IMR-90 (cell line): ENCODE measurements around the gene FRAS1. TPM values are rescaled to one million over a fixed set of nuclear protein-coding genes. Genes with fewer than 3 reads are reported as not detected.

Experiments used
- ATAC-seq: fragments of 200-7000 bp; cut with Tn5 transposase; 2 replicates; pipeline ENCODE4 v1.9.1; 2020; ENCODE audit warnings: low read depth, mild to moderate bottlenecking, moderate library complexity
- BruUV-seq: library from RNA; stranded (reverse); fragments of 400-500 nt; replicated peaks from 2 replicates; lab custom pipeline; 2021; lab: Mats Ljungman, UMichigan
- CTCF ChIA-PET: fragments of 300-600 bp; formaldehyde crosslinking; extraction: SDS; loops from one replicate; lab custom pipeline; 2021; ENCODE audit warnings: antibody characterized with exemption; lab: Yijun Ruan, JAX
- POLR2A ChIA-PET: fragments of 300-600 bp; sonication (Branson Sonifier 250); formaldehyde crosslinking; loops from one replicate; lab custom pipeline; 2022; ENCODE audit warnings: antibody characterized with exemption; ENCODE audit not compliant: unreplicated experiment; lab: Charles Lee
- DNase-seq: peaks from one replicate; pipeline ENCODE4 v3.0.0; 2013
- H2AFZ ChIP-seq: replicated peaks from 2 replicates; pipeline ENCODE3; 2013; ENCODE audit warnings: low read length, mild to moderate bottlenecking; ENCODE audit not compliant: poor library complexity
- H2AK5ac ChIP-seq: 2 replicates; pipeline ENCODE4 v1.6.1; 2013; ENCODE audit warnings: low read depth, low read length, inconsistent platforms
- H2AK9ac ChIP-seq: replicated peaks from 2 replicates; pipeline ENCODE3; 2013; ENCODE audit warnings: mild to moderate bottlenecking, low read depth, low read length, moderate library complexity; ENCODE audit not compliant: poor library complexity
- H2BK120ac ChIP-seq: 2 replicates; pipeline ENCODE4 v1.6.1; 2013; ENCODE audit warnings: low read depth, low read length, inconsistent platforms
- H2BK15ac ChIP-seq: 3 replicates; pipeline ENCODE4 v1.6.1; 2013; ENCODE audit warnings: low read depth, low read length, inconsistent platforms
- H2BK20ac ChIP-seq: 2 replicates; pipeline ENCODE4 v1.6.1; 2013; ENCODE audit warnings: low read depth, mild to moderate bottlenecking, inconsistent platforms, low read length, moderate library complexity
- H2BK5ac ChIP-seq: 2 replicates; pipeline ENCODE4 v1.6.1; 2013; ENCODE audit warnings: mild to moderate bottlenecking, low read depth, low read length, inconsistent platforms; ENCODE audit not compliant: poor library complexity, severe bottlenecking
- H3K14ac ChIP-seq: replicated peaks from 2 replicates; pipeline ENCODE4 v1.6.1; 2013; ENCODE audit warnings: low read depth, low read length, inconsistent platforms
- H3K18ac ChIP-seq: 2 replicates; pipeline ENCODE4 v1.6.1; 2013; ENCODE audit warnings: low read depth, low read length, control low read depth
- H3K23ac ChIP-seq: 2 replicates; pipeline ENCODE4 v1.6.1; 2013; ENCODE audit warnings: low read depth, low read length, inconsistent platforms
- H3K27ac ChIP-seq: 2 replicates; pipeline ENCODE4 v1.5.1; 2013; ENCODE audit warnings: mild to moderate bottlenecking, control low read depth, low read length; ENCODE audit not compliant: insufficient read depth
- H3K27me3 ChIP-seq: 2 replicates; pipeline ENCODE4 v1.6.1; 2013; ENCODE audit warnings: low read length; ENCODE audit not compliant: control insufficient read depth, insufficient read depth
- H3K36me3 ChIP-seq: 2 replicates; pipeline ENCODE4 v1.6.1; 2013; ENCODE audit warnings: low read length, mixed read lengths; ENCODE audit not compliant: control insufficient read depth, insufficient read depth
- H3K4ac ChIP-seq: 2 replicates; pipeline ENCODE4 v1.6.1; 2013; ENCODE audit warnings: low read depth, low read length, inconsistent platforms
- H3K4me1 ChIP-seq: 2 replicates; pipeline ENCODE4 v1.6.1; 2013; ENCODE audit warnings: low read length, mixed read lengths; ENCODE audit not compliant: control insufficient read depth, insufficient read depth
- H3K4me2 ChIP-seq: 2 replicates; pipeline ENCODE4 v1.6.1; 2013; ENCODE audit warnings: low read depth, mild to moderate bottlenecking, control low read depth, low read length, moderate library complexity
- H3K4me3 ChIP-seq: 2 replicates; pipeline ENCODE4 v1.5.1; 2013; ENCODE audit warnings: low read depth, mild to moderate bottlenecking, control low read depth, low read length, moderate library complexity; ENCODE audit not compliant: insufficient read depth
- H3K56ac ChIP-seq: 2 replicates; pipeline ENCODE4 v1.6.1; 2013; ENCODE audit warnings: low read length, inconsistent platforms; ENCODE audit not compliant: insufficient read depth; ENCODE audit errors: extremely low read depth
- H3K79me1 ChIP-seq, 2 experiments: 2 replicates each; pipeline ENCODE4 v1.6.1; 2013; ENCODE audit warnings: low read length in 2 of 2, inconsistent platforms in 1 of 2, low read depth in 1 of 2
- H3K9ac ChIP-seq: 2 replicates; pipeline ENCODE4 v1.6.1; 2013; ENCODE audit warnings: low read depth, low read length, control low read depth
- H3K9me1 ChIP-seq: 2 replicates; pipeline ENCODE4 v1.6.1; 2013; ENCODE audit warnings: low read length, inconsistent platforms; ENCODE audit not compliant: insufficient read depth
- H3K9me3 ChIP-seq: 2 replicates; pipeline ENCODE4 v1.6.1; 2013; ENCODE audit warnings: low read length; ENCODE audit not compliant: control insufficient read depth, insufficient read depth
- H4K20me1 ChIP-seq: 2 replicates; pipeline ENCODE4 v1.6.1; 2013; ENCODE audit warnings: low read length, inconsistent platforms; ENCODE audit not compliant: insufficient read depth
- H4K5ac ChIP-seq: 2 replicates; pipeline ENCODE4 v1.6.1; 2013; ENCODE audit warnings: mild to moderate bottlenecking, low read depth, low read length, control low read depth
- H4K8ac ChIP-seq, 2 experiments: 2 replicates each; pipeline ENCODE4 v1.6.1; 2013; ENCODE audit warnings: low read depth in 2 of 2, low read length in 2 of 2, control low read depth in 1 of 2, inconsistent platforms in 1 of 2
- H4K91ac ChIP-seq: 2 replicates; pipeline ENCODE4 v1.6.1; 2013; ENCODE audit warnings: low read depth, low read length, inconsistent platforms; ENCODE audit not compliant: insufficient read depth
- BHLHE40 ChIP-seq: fragments of 150-350 bp; IDR thresholded peaks from 2 replicates; pipeline ENCODE4 v1.6.1; 2016; ENCODE audit warnings: mild to moderate bottlenecking, low read depth, low read length
- CEBPB ChIP-seq: IDR thresholded peaks from 2 replicates; pipeline ENCODE4 v1.6.1; 2012; ENCODE audit warnings: low read depth, low read length, improper control_type of control experiment
- FOS ChIP-seq: fragments of 150-350 bp; IDR thresholded peaks from 2 replicates; pipeline ENCODE4 v1.6.1; 2016; ENCODE audit warnings: low read depth, low read length
- MAFK ChIP-seq: IDR thresholded peaks from 2 replicates; pipeline ENCODE4 v1.6.1; 2012; ENCODE audit warnings: low read depth, low read length, improper control_type of control experiment
- MAZ ChIP-seq: IDR thresholded peaks from 2 replicates; pipeline ENCODE4 v1.6.1; 2012; ENCODE audit warnings: low read depth, mild to moderate bottlenecking, low read length, improper control_type of control experiment, moderate library complexity, borderline replicate concordance
- MXI1 ChIP-seq: IDR thresholded peaks from 2 replicates; pipeline ENCODE4 v1.6.1; 2012; ENCODE audit warnings: low read depth, mild to moderate bottlenecking, low read length, moderate library complexity, borderline replicate concordance
- NFE2L2 ChIP-seq: fragments of 150-350 bp; IDR thresholded peaks from 2 replicates; pipeline ENCODE4 v1.6.1; 2016; ENCODE audit warnings: low read depth, mild to moderate bottlenecking, low read length
- WGBS, 2 experiments: methylation state at CpG; one replicate each; pipeline versions ENCODE4 v1.1.5 to v1.1.7; 2013; ENCODE audit warnings: missing lambda C conversion rate in 2 of 2; ENCODE audit not compliant: insufficient read length in 1 of 2; ENCODE audit errors: extremely low coverage in 2 of 2; 5-methylcytosine and 5-hydroxymethylcytosine counted together
- dilution Hi-C: fragments of 300-500 bp; cut with HindIII; formaldehyde crosslinking; loops from one replicate; pipeline ENCODE4 v1.14.3; 2018; ENCODE audit warnings: low sequenced_read_pairs; ENCODE audit not compliant: unreplicated experiment
- in situ Hi-C: fragments of 300-500 bp; cut with MboI; formaldehyde crosslinking; loops from 3 replicates; pipeline ENCODE4 v1.14.3; 2019; ENCODE audit warnings: low sequenced_read_pairs, inconsistent platforms, mixed read lengths
- intact Hi-C: fragments of 100-400 bp; cut with micrococcal nuclease; formaldehyde crosslinking; loops from 2 replicates; pipeline ENCODE4 v1.10.0; 2022
- polyA plus RNA-seq, 3 experiments: library from polyadenylated mRNA; depleted of rRNA; stranded (reverse); fragments of >200 nt; gene quantifications; 2 replicates each; pipeline ENCODE4 v1.2.3, GENCODE V29; 2012; ENCODE audit warnings: low replicate concordance in 1 of 3
- total RNA-seq: library from RNA; depleted of rRNA; stranded (reverse); fragments of >200 nt; gene quantifications from 2 replicates; pipeline ENCODE4 v1.2.3, GENCODE V29; 2012
- TF ChIP-seq, protein P1 (sequence below): fragments of 150-350 bp; IDR thresholded peaks from 2 replicates; pipeline ENCODE4 v1.6.1; 2016; ENCODE audit warnings: low read depth, mild to moderate bottlenecking, low read length, moderate library complexity, borderline replicate concordance
- TF ChIP-seq, protein P2 (sequence below): fragments of 150-350 bp; IDR thresholded peaks from 2 replicates; pipeline ENCODE4 v1.6.1; 2017; ENCODE audit warnings: mild to moderate bottlenecking, antibody characterized with exemption, low read length, low read depth

Gene FRAS1
- total and polyA plus RNA-seq, 2 of the 4 experiments (the other 2 are of a cell fraction): under 0.01 to 0.03 TPM

DNA sequence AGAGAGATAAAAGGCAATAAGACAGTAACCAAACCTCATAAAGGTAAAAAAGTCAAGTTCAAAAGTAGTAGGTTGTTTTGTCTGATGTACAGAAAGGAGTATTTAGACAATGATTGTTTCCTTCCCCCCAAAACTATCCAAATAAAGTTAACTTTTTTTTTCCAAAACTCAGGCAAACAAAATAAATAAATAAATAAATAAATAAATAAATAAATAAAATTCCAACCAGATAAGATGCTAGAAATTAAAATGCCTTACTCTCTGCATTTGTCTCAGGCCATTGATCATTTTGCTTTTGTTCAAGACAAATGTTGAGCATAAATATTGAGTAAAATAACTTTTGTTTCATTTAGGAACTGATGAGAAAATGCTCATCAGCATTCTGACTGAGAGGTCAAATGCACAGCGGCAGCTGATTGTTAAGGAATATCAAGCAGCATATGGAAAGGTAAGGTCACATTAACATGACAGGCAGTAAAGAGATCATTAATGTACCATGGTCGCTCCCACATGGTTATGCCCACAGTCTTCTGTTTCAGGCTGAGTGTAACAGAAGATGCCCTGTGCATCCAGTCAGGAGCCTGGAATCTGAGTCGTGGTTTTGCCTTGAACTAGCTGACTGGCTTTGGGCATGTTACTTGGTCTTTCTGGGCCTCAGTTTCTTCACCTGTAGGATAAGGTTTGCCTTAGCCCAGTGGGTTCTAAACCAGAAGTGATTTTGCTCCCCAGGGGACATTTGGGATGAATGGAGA is 521.7 kb downstream of the FRAS1 start:
- no CpG with 5 or more reads among the region's 3 CpGs for WGBS, 2 experiments
- CTCF ChIA-PET: no interaction called here

More for the DNA sequence above, 521.7 kb downstream of the FRAS1 start:
- in situ Hi-C loops: no loop called here
- no peak overlapping the region for H3K18ac ChIP-seq
- intact Hi-C loops: no loop called here
- H3K27ac ChIP-seq: no peak overlapping the region
- H3K27me3 ChIP-seq: no peaks in the 10 kb centered on the region
- H4K91ac ChIP-seq: no peak overlapping the region
- no peak overlapping the region for H3K9ac ChIP-seq
- DNase-seq: no peak
- no peak overlapping the region for H4K5ac ChIP-seq
- H3K9me3 ChIP-seq: no peaks in the 10 kb centered on the region
- H2BK20ac ChIP-seq: no peak overlapping the region
- no peak overlapping the region for H3K4ac ChIP-seq
- H3K23ac ChIP-seq: no peak overlapping the region
- no peaks in the 10 kb centered on the region for H4K20me1 ChIP-seq
- H3K9me1 ChIP-seq: no peaks in the 10 kb centered on the region
- H2AK5ac ChIP-seq: no peak overlapping the region
- H3K4me1 ChIP-seq: no peaks in the 10 kb centered on the region; the same call in 1 of the 2 replicates
- no peak for ATAC-seq
- H3K36me3 ChIP-seq: no peaks in the 10 kb centered on the region
- H2BK5ac ChIP-seq: no peak overlapping the region
- dilution Hi-C loops: no loop called here
- no peak overlapping the region for H3K4me2 ChIP-seq
- TF ChIP-seq BHLHE40 (no peak), CEBPB (no peak), FOS (no peak), MAFK (no peak), MXI1 (no peak), MAZ (no peak), NFE2L2 (no peak)
- TF ChIP-seq, protein P1, sequence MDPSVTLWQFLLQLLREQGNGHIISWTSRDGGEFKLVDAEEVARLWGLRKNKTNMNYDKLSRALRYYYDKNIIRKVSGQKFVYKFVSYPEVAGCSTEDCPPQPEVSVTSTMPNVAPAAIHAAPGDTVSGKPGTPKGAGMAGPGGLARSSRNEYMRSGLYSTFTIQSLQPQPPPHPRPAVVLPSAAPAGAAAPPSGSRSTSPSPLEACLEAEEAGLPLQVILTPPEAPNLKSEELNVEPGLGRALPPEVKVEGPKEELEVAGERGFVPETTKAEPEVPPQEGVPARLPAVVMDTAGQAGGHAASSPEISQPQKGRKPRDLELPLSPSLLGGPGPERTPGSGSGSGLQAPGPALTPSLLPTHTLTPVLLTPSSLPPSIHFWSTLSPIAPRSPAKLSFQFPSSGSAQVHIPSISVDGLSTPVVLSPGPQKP: no peak
- TF ChIP-seq, protein P2, sequence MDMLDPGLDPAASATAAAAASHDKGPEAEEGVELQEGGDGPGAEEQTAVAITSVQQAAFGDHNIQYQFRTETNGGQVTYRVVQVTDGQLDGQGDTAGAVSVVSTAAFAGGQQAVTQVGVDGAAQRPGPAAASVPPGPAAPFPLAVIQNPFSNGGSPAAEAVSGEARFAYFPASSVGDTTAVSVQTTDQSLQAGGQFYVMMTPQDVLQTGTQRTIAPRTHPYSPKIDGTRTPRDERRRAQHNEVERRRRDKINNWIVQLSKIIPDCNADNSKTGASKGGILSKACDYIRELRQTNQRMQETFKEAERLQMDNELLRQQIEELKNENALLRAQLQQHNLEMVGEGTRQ: no peak
- BruUV-seq: no TSS peak
- H3K4me3 ChIP-seq: no peak overlapping the region
- POLR2A ChIA-PET: no interaction called here
- no peak overlapping the region for H3K56ac ChIP-seq
- no peak overlapping the region for H4K8ac ChIP-seq
- no peak overlapping the region for H2BK15ac ChIP-seq
- no peak overlapping the region for H2AFZ ChIP-seq
- 0 out of 2 replicates have a peak overlapping the region, but pooled peaks have one; percentile 28 for H3K14ac ChIP-seq
- no peak overlapping the region for H2BK120ac ChIP-seq
- no peak overlapping the region for H2AK9ac ChIP-seq
- no peaks in the 10 kb centered on the region for H3K79me1 ChIP-seq
